K562 (cell line): ENCODE measurements around the gene SRRT. TPM values are rescaled to one million over a fixed set of nuclear protein-coding genes. Genes with fewer than 3 reads are reported as not detected.

Source experiments
- ATAC-seq: fragments of 200-7000 bp; cut with Tn5 transposase; 3 replicates; pipeline ENCODE4 v1.9.1; 2020; ENCODE audit warnings: moderate library complexity
- BruUV-seq: library from RNA; stranded (reverse); fragments of 400-500 nt; replicated peaks from 2 replicates; lab custom pipeline; 2021; lab: Mats Ljungman, UMichigan
- CTCF ChIA-PET: fragments of 300-600 bp; formaldehyde crosslinking; extraction: SDS; loops from one replicate; lab custom pipeline; 2021; ENCODE audit warnings: low intra/inter-chr PET ratio; lab: Yijun Ruan, JAX
- POLR2A ChIA-PET: fragments of 300-600, 350-650 bp; sonication (Branson Sonifier 250); formaldehyde crosslinking; extraction: SDS; loops from one replicate; lab custom pipeline; 2021; ENCODE audit warnings: antibody characterized with exemption, inconsistent platforms; lab: Yijun Ruan, JAX
- DNase-seq, 4 experiments: peaks; one replicate each; pipeline versions ENCODE4 v3.0.0 to v3.0.0-alpha.2; 2011 to 2018; ENCODE audit warnings: low spot score in 3 of 4, mixed read lengths in 3 of 4; ENCODE audit errors: extremely low read depth in 1 of 4
- FAIRE-seq: peaks from 2 replicates; lab custom pipeline; 2011; peaks lifted over from hg19 to GRCh38; lab: Jason Lieb, UNC
- H2AFZ ChIP-seq: 2 replicates; pipeline ENCODE4 v1.6.0; 2011; ENCODE audit warnings: low read depth, low read length, control low read depth, inconsistent platforms
- H3K27ac ChIP-seq: fragments of 200-600 bp; 3 replicates; pipeline ENCODE4 v1.8.0; 2011; ENCODE audit warnings: low read depth, mild to moderate bottlenecking, control low read depth, inconsistent platforms, low read length, moderate library complexity, mixed read lengths; ENCODE audit errors: extremely low read depth
- H3K27me3 ChIP-seq, 2 experiments: fragments of 300-600 bp in 1 of 2; 2 replicates in 1 of 2; 3 replicates in 1 of 2; pipeline versions ENCODE4 v1.6.0 to v1.8.0; 2011; ENCODE audit warnings: inconsistent platforms in 2 of 2, low read length in 2 of 2, mild to moderate bottlenecking in 1 of 2, mixed read lengths in 1 of 2, moderate library complexity in 1 of 2; ENCODE audit not compliant: control insufficient read depth in 2 of 2, insufficient read depth in 2 of 2
- H3K36me3 ChIP-seq: fragments of 300-600 bp; 3 replicates; pipeline ENCODE4 v1.8.0; 2011; ENCODE audit warnings: mild to moderate bottlenecking, low read length, inconsistent platforms; ENCODE audit not compliant: control insufficient read depth, insufficient read depth
- H3K4me1 ChIP-seq, 2 experiments: fragments of 200-600 bp in 1 of 2; replicated peaks in 1 of 2; 2 replicates in 1 of 2; 3 replicates in 1 of 2; pipeline versions ENCODE4 v1.5.1 to v1.8.0; 2011; ENCODE audit warnings: inconsistent platforms in 2 of 2, low read length in 2 of 2, mild to moderate bottlenecking in 1 of 2, mixed read lengths in 1 of 2, moderate library complexity in 1 of 2; ENCODE audit not compliant: control insufficient read depth in 2 of 2, insufficient read depth in 2 of 2
- H3K4me2 ChIP-seq: 2 replicates; pipeline ENCODE4 v1.6.1; 2011; ENCODE audit warnings: low read length, control low read depth, inconsistent platforms, mixed read lengths; ENCODE audit not compliant: insufficient read depth
- H3K4me3 ChIP-seq: fragments of 200-600 bp; sonication (generic), shearing (Covaris generic); 2 replicates; pipeline ENCODE4 v1.5.1; 2016; ENCODE audit warnings: control low read depth, inconsistent platforms
- H3K79me2 ChIP-seq: fragments of 200-600 bp; 3 replicates; pipeline ENCODE4 v1.8.0; 2011; ENCODE audit warnings: low read length, inconsistent platforms; ENCODE audit not compliant: control insufficient read depth, insufficient read depth
- H3K9ac ChIP-seq, 2 experiments: 2 replicates each; pipeline versions ENCODE4 v1.6.0 to v1.6.1; 2011; ENCODE audit warnings: low read depth in 2 of 2, low read length in 2 of 2, control low read depth in 1 of 2, inconsistent platforms in 1 of 2, mild to moderate bottlenecking in 1 of 2, mixed read lengths in 1 of 2; ENCODE audit not compliant: insufficient read depth in 1 of 2
- H3K9me1 ChIP-seq: one replicate; pipeline ENCODE4 v1.6.0; 2011; ENCODE audit warnings: inconsistent platforms, mild to moderate bottlenecking, low read length, moderate library complexity; ENCODE audit not compliant: control insufficient read depth, insufficient read depth
- H3K9me3 ChIP-seq: replicated peaks from 2 replicates; pipeline ENCODE4 v1.5.1; 2011; ENCODE audit warnings: low read depth, low read length, inconsistent platforms; ENCODE audit not compliant: control insufficient read depth, insufficient read depth
- H4K20me1 ChIP-seq: replicated peaks from 2 replicates; pipeline ENCODE4 v1.6.1; 2011; ENCODE audit warnings: low read length, inconsistent platforms, mixed read lengths; ENCODE audit not compliant: control insufficient read depth, insufficient read depth
- HMG20A ChIP-seq: fragments of 450-650 bp; formaldehyde crosslinking; conservative IDR thresholded peaks from 2 replicates; pipeline ENCODE4 v1.4.0; 2020; ENCODE audit warnings: mild to moderate bottlenecking, mixed read lengths
- HNRNPUL1 ChIP-seq: fragments of 200-400 bp; formaldehyde crosslinking; IDR thresholded peaks from 2 replicates; pipeline ENCODE4 v1.6.1; 2017; ENCODE audit warnings: low read length
- MIER1 ChIP-seq: fragments of 450-650 bp; IDR thresholded peaks from 2 replicates; pipeline ENCODE4 v1.6.1; 2016; ENCODE audit warnings: antibody characterized with exemption, mild to moderate bottlenecking, low read depth
- SAFB2 ChIP-seq: fragments of 200-400 bp; formaldehyde crosslinking; IDR thresholded peaks from 2 replicates; pipeline ENCODE4 v1.6.1; 2018; ENCODE audit warnings: borderline replicate concordance, low read length, low read depth, moderate library complexity; ENCODE audit not compliant: severe bottlenecking
- SNIP1 ChIP-seq: fragments of 450-650 bp; IDR thresholded peaks from 2 replicates; pipeline ENCODE4 v1.7.1; 2017; ENCODE audit warnings: low read depth, mild to moderate bottlenecking
- ZBTB40 ChIP-seq, 2 experiments: fragments of 450-650 bp in 1 of 2; sonication (generic) in 1 of 2; formaldehyde crosslinking in 1 of 2; IDR thresholded peaks; 2 replicates each; pipeline versions ENCODE4 v1.7.1 to v1.9.0; 2016 to 2022; ENCODE audit warnings: inconsistent platforms in 1 of 2, mild to moderate bottlenecking in 1 of 2, missing genetic modification reagents in 1 of 2
- ZNF436 ChIP-seq: fragments of 250-450, 450-650 bp; sonication (Bioruptor Pico); formaldehyde crosslinking; IDR thresholded peaks from 2 replicates; pipeline ENCODE4 v1.7.0; 2020; ENCODE audit warnings: mild to moderate bottlenecking
- WGBS: fragments of 100-300 bp; shearing (Covaris generic); methylation state at CpG from one replicate; pipeline ENCODE4 v1.1.6; 2016; ENCODE audit warnings: low coverage, mixed read lengths; ENCODE audit not compliant: insufficient coverage; ENCODE audit errors: missing lambda C conversion rate; 5-methylcytosine and 5-hydroxymethylcytosine counted together
- in situ Hi-C: fragments of 300-500 bp; cut with MboI; formaldehyde crosslinking; loops from 4 replicates; pipeline ENCODE4 v1.15.0; 2018; ENCODE audit warnings: inconsistent platforms, mixed read lengths
- intact Hi-C: fragments of 100-400 bp; cut with micrococcal nuclease; formaldehyde crosslinking; loops from 2 replicates; pipeline ENCODE4 v1.14.2; 2022
- polyA plus RNA-seq, 8 experiments: library from polyadenylated mRNA; depleted of rRNA in 4 of 8; stranded (reverse) in 5 of 8; unstranded in 3 of 8; fragments of >200 nt; fragmentation: Nextera tagmentation in 2 of 8; fragmentation: Illumina TruSeq in 1 of 8; extraction: Ambion mirVana in 2 of 8; extraction: Trizol in 1 of 8; gene quantifications; 2 replicates each; pipeline versions ENCODE4 v1.2.1 to v1.2.3, GENCODE V29; 2011 to 2014; ENCODE audit warnings: inconsistent platforms in 1 of 8, missing spikeins in 1 of 8
- total RNA-seq, 7 experiments: library from RNA; depleted of rRNA in 6 of 7; stranded (reverse); fragments of >200 nt in 6 of 7; fragmentation: Illumina TruSeq in 2 of 7; extraction: Trizol in 2 of 7; gene quantifications; 2 replicates each; pipeline versions ENCODE4 v1.2.1 to v1.2.3, GENCODE V29; 2011 to 2021; ENCODE audit warnings: low replicate concordance in 1 of 7

The SRRT gene
- total and polyA plus RNA-seq, 9 of the 15 experiments (the other 6 are each of a cell fraction or from before 2014, with no cell fraction given): 10.3 to 263 (median 84.4) TPM

GRCh38 chr7:100855515-100855914 lies 19.4 kb upstream of the SRRT start:
- no peaks in the 10 kb centered on the region for H4K20me1 ChIP-seq
- no peak overlapping the region for H3K9ac ChIP-seq
- intact Hi-C loops: no loop called here
- no peak for DNase-seq
- ATAC-seq: no peak
- POLR2A ChIA-PET: interaction anchor here (0.7 kb wide), 1 partner anchor 308 kb away, joined by 3 read pairs; no protein-coding TSS in a partner anchor
- H3K4me2 ChIP-seq: no peak overlapping the region
- BruUV-seq: no TSS peak
- no peak for FAIRE-seq
- peaks cover 13% of the 10 kb centered on the region for H3K79me2 ChIP-seq
- H3K9me1 ChIP-seq: no peaks in the 10 kb centered on the region
- no peak overlapping the region for H2AFZ ChIP-seq
- CTCF ChIA-PET: no interaction called here
- peaks cover 4 to 41% of the 10 kb centered on the region in 2 experiments; a peak in 4 of 5 replicates for H3K4me1 ChIP-seq
- H3K27ac ChIP-seq: no peak overlapping the region
- H3K4me3 ChIP-seq: no peak overlapping the region
- H3K36me3 ChIP-seq: peaks cover 11% of the 10 kb centered on the region; the same call in 2 of the 3 replicates
- in situ Hi-C loops: no loop called here
- TF ChIP-seq HNRNPUL1 (no peak), HMG20A (CRISPR knock-in tag) (no peak), MIER1 (no peak), ZBTB40 (IDR thresholded peaks at IDR 0.05) (no peak), ZBTB40 (CRISPR knock-in tag; IDR thresholded peaks at IDR 0.05) (no peak), SNIP1 (no peak), ZNF436 (no peak), SAFB2 (no peak)
- H3K27me3 ChIP-seq: no peaks in the 10 kb centered on the region
- no peaks in the 10 kb centered on the region for H3K9me3 ChIP-seq
- 84% methylated on average over 10 of the region's 10 CpGs for WGBS
